HEK293 (cell line): ENCODE results near the gene ANHX.

Source experiments
- KLF10 ChIP-seq: fragments of 450-650 bp; IDR thresholded peaks from 2 replicates; pipeline ENCODE4 v1.5.1; 2018; ENCODE audit warnings: missing biosample characterization, mild to moderate bottlenecking, missing genetic modification characterization
- TCF7L2 ChIP-seq: IDR thresholded peaks from 2 replicates; pipeline ENCODE4 v1.6.1; 2011; ENCODE audit warnings: low read depth, mild to moderate bottlenecking, inconsistent platforms, low read length, moderate library complexity, borderline replicate concordance
- YY2 ChIP-seq: fragments of 450-650 bp; formaldehyde crosslinking; IDR thresholded peaks from 2 replicates; pipeline ENCODE4 v1.5.1; 2016; ENCODE audit warnings: missing biosample characterization, missing genetic modification characterization
- ZEB2 ChIP-seq: fragments of 450-650 bp; formaldehyde crosslinking; IDR thresholded peaks from 2 replicates; pipeline ENCODE4 v1.5.1; 2016; ENCODE audit warnings: missing biosample characterization, missing genetic modification characterization
- ZNF148 ChIP-seq: fragments of 450-650 bp; formaldehyde crosslinking; IDR thresholded peaks from 2 replicates; pipeline ENCODE4 v1.5.0; 2017; ENCODE audit warnings: missing biosample characterization, missing genetic modification characterization, borderline replicate concordance
- ZNF785 ChIP-seq: fragments of 450-650 bp; formaldehyde crosslinking; IDR thresholded peaks from 2 replicates; pipeline ENCODE4 v1.5.1; 2016; ENCODE audit warnings: missing biosample characterization, missing genetic modification characterization
- ZNF837 ChIP-seq: fragments of 450-650 bp; formaldehyde crosslinking; IDR thresholded peaks from 2 replicates; pipeline ENCODE4 v1.5.1; 2016; ENCODE audit warnings: missing biosample characterization, missing genetic modification characterization
- TF ChIP-seq, protein P1 (sequence below): fragments of 450-650 bp; formaldehyde crosslinking; IDR thresholded peaks from 2 replicates; pipeline ENCODE4 v1.5.1; 2016; ENCODE audit warnings: missing biosample characterization, missing genetic modification characterization
- TF ChIP-seq, protein P2 (sequence below): fragments of 450-650 bp; formaldehyde crosslinking; IDR thresholded peaks from 2 replicates; pipeline ENCODE4 v1.5.1; 2016; ENCODE audit warnings: missing biosample characterization, missing genetic modification characterization
- TF ChIP-seq, protein P3 (sequence below): fragments of 450-650 bp; formaldehyde crosslinking; IDR thresholded peaks from 2 replicates; pipeline ENCODE4 v1.5.1; 2017; ENCODE audit warnings: missing biosample characterization, missing genetic modification characterization

GRCh38 chr12:133217219-133217618 is 18.5 kb downstream of the ANHX start:
- TF ChIP-seq, protein P1, sequence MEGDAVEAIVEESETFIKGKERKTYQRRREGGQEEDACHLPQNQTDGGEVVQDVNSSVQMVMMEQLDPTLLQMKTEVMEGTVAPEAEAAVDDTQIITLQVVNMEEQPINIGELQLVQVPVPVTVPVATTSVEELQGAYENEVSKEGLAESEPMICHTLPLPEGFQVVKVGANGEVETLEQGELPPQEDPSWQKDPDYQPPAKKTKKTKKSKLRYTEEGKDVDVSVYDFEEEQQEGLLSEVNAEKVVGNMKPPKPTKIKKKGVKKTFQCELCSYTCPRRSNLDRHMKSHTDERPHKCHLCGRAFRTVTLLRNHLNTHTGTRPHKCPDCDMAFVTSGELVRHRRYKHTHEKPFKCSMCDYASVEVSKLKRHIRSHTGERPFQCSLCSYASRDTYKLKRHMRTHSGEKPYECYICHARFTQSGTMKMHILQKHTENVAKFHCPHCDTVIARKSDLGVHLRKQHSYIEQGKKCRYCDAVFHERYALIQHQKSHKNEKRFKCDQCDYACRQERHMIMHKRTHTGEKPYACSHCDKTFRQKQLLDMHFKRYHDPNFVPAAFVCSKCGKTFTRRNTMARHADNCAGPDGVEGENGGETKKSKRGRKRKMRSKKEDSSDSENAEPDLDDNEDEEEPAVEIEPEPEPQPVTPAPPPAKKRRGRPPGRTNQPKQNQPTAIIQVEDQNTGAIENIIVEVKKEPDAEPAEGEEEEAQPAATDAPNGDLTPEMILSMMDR (tag by site-specific recombination): no peak
- TF ChIP-seq YY2 (tag by site-specific recombination): no peak
- TF ChIP-seq ZNF148 (tag by site-specific recombination): no peak
- no peak for TF ChIP-seq ZNF837 (tag by site-specific recombination)
- no peak for TF ChIP-seq ZEB2 (tag by site-specific recombination)
- TF ChIP-seq, protein P2, sequence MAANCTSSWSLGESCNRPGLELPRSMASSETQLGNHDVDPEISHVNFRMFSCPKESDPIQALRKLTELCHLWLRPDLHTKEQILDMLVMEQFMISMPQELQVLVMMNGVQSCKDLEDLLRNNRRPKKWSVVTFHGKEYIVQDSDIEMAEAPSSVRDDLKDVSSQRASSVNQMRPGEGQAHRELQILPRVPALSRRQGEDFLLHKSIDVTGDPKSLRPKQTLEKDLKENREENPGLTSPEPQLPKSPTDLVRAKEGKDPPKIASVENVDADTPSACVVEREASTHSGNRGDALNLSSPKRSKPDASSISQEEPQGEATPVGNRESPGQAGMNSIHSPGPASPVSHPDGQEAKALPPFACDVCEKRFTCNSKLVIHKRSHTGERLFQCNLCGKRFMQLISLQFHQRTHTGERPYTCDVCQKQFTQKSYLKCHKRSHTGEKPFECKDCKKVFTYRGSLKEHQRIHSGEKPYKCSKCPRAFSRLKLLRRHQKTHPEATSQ (tag by site-specific recombination): no peak
- TF ChIP-seq KLF10 (tag by site-specific recombination): no peak
- TF ChIP-seq, protein P3, sequence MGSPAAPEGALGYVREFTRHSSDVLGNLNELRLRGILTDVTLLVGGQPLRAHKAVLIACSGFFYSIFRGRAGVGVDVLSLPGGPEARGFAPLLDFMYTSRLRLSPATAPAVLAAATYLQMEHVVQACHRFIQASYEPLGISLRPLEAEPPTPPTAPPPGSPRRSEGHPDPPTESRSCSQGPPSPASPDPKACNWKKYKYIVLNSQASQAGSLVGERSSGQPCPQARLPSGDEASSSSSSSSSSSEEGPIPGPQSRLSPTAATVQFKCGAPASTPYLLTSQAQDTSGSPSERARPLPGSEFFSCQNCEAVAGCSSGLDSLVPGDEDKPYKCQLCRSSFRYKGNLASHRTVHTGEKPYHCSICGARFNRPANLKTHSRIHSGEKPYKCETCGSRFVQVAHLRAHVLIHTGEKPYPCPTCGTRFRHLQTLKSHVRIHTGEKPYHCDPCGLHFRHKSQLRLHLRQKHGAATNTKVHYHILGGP (tag by site-specific recombination): no peak
- no peak for TF ChIP-seq TCF7L2
- TF ChIP-seq ZNF785 (tag by site-specific recombination): no peak
